Activated CD8-positive, alpha-beta memory T cell treated with anti-CD3 and anti-CD28 coated beads for 48 hours (primary cell): ENCODE measurements around the gene FOXC2.

Source experiments
- DNase-seq, 3 experiments: peaks; one replicate each; pipeline ENCODE4 v3.0.0-alpha.2; 2020; ENCODE audit warnings: low read depth in 2 of 3, low spot score in 2 of 3

FOXC2 gene

DNA sequence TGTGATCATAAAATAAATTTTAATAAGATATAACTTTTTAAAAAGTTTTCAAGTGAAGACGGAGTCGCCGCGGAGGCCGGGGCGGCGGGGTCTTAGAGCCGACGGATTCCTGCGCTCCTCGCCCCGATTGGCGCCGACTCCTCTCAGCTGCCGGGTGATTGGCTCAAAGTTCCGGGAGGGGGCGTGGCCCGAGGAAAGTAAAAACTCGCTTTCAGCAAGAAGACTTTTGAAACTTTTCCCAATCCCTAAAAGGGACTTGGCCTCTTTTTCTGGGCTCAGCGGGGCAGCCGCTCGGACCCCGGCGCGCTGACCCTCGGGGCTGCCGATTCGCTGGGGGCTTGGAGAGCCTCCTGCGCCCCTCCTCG, at the start of gene FOXC2:
Gene FOXC2, plus strand, starts transcription at position 229 of the 365 bp plus-strand sequence. CDS start 507 bp downstream, outside the sequence.
- DNase-seq, result peak in 1 of 3 experiments; percentile 28

DNA sequence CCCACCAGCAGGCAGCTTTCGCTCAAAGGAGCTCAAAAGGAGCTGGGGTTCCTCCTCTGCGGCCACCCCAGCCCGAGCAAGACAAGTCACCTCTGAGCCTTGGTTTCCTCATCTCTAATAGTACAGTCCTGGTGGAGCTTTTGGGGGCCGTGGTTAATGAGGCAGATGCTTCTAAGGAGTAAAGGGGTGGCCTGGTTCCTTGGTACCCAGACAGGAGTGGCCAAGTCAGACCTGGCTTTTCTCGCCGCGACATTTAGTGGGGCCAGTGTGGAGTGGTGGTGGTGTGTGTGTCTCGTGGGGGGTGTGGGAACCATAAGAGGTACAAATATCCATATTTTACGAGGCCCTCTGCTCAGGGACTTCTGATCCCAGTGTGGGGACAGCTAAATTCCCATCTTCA, 49.6 kb upstream of the FOXC2 start:
- DNase-seq, result no peak

DNA sequence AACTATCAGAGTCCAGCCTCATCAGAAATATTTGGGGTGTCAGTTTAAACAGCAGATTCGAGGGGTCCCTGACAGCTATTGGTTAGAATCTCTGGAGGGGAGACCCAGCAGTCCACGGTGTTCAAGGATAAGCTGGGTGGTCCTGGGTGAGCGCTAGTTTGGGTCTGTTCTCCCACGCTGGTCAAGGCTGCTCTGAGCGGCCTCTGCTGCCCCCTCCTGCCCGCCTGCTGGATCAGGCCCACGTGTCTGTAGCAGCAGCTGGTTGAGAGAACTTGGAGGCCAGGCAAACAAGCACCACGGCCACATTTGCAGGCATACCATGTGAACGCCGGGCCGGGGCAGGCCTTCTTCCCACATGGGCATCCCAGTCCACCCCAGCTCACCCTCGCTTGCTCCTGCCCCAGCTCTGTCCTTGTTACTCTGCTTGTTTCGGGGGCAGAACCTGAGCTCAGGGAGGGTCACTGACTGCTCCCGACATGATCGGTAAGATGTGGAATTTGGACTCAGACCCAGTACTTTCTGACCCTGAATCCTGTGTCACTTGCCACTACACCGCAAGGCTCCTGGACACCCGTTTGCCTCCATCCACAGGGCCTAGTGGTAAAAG, 48.9 kb upstream of the FOXC2 start:
- no peak for DNase-seq

DNA sequence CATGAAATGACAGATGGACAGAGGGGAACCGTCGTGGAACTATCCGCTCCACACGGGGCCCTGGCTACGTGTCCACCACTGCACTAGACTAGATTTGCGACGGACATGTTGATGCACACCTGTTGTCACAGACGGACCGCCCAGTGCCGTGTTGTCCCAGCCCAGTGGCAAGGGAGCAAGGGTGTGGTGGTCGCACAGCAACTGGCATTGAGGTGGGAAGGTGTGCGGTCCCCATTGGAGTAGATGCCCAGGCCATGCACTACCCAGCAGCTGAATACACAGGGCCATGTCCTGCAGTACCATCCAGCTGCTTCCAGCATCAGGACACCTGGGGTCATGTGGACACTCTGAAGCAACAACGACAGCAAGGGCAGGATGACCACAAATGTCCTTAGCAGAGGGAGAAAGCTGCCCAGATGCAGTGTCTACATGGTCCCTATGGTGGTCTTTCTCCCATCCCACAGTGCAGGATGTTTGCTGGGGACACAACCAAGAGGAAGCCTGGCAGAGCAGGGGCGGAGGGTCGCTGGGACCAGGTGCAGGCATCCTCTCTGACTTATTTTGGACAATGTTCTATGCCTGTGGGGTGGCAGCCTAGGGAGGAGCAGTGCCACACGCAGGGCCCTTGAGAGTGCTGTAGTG, 47.5 kb upstream of the FOXC2 start:
- DNase-seq, result no peak

DNA sequence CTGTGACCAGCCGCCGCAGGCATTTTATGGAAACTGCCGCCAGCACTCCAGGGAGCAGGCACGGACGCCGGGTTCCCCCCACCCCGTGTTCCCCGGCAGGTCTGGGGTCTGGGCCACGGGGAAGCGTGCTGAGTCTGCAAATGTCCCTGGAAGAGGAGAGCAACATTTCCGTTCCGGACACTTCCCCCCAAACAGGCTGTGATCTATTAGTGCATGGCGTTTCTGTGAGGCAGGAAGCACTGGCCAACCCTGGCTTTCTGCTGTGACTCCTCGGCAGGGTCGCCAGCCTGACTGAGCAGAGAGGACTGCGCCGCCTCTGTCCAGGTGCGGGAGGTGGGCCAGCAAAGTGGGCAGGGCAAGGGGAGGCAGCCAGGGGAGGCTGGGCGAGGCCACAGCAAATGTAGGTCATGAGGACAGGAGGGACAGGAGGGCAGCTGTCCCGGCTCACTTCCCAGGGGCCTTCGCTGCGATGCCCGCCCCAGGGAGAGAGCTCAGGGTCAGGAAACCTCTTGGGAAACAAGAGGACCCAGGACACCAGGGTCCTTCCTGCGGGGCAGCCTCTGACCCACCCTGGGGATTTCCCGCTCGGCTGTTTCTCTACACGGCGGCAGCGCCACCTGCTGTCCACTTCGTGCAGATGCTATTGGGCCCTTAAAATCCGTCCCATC, 46.8 kb upstream of the FOXC2 start:
- peak in 1 of 3 experiments; percentile 35 for DNase-seq

DNA sequence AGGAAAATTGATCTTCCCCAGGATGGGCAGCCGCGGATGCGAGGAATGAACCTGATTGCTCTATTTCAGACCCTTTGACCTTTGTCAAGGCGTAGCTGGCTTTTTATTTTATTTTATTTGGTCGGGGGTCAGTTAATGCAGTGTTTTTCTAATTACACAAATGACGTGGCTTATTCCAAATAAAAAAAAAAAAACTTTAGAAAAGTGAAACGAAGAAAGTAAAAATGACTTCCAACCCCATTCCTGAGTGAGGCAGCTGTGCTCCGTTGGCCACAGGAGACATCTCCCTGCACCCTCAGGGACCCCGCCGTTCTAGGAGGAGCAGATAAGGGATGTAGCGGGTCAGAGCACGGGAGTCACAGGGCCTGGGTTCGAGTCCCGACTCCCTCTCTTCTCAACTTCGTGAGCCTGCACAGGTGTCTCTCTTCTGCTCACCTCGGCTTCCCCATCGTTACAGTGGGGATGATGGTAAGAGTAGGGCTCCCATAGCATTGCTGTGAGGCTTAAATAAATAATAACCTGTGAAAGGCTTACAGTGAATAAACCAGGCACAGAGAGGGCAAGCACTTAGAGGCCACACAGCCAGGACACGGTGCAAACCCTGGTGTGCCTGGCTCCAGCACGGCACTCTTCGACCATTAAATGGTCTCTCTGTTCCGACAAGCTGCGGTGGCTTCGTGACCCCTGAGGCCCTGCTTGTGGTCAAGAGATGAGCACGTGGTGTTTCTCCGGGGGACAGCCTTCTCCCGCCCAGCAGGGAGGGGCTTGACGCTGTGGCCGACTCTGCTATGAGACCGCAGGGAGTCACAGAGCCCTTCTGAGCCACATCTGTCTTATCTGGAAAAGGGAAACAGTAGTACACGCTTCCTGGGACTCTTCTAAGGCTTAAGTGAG, 46.1 kb upstream of the FOXC2 start:
- no peak for DNase-seq

DNA sequence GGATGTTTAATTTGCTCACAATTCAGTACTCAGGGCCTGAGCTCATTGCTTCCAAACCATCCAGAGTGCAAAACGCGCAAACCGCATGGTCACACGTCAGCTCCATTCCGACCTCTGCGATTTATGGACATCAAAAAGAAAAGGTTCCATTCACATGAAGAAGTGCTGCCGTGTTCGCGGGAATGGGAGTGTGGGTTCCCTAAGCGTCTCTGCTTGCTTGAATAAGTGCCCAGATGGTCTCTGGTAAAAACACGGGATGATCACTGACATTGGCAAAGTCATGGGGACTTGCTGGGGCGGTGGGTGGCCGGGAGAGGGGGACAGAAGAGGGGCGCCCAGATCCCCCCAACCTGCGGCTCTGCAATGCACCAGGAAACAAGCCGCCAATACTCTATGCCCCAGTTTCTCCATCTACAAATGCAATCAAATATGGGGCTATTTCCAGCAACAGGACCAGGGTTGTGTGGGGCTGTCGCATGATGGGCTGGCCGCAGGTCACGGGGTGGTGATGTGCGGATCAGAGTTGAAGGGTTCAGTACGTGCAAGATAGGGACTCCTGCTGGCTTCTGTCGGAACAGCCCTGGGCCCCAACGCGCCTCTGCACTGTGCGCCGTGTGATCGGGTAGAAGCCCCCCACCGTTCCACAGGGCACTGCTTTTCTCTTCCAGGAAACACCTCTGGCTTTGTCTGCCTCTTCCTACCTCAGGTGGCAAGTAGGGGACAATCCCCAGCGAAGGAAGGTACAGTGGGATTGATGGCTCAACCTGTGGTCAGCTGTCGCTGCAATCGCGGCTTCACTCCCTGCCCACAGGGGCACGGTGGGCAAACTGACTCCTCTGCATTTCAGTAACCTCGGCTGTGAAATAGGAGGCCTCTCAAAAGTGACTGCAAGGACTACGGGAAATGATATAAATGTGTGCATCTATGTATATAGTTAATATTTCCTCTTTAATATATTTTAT, 45.1 kb upstream of the FOXC2 start:
- DNase-seq, result no peak

DNA sequence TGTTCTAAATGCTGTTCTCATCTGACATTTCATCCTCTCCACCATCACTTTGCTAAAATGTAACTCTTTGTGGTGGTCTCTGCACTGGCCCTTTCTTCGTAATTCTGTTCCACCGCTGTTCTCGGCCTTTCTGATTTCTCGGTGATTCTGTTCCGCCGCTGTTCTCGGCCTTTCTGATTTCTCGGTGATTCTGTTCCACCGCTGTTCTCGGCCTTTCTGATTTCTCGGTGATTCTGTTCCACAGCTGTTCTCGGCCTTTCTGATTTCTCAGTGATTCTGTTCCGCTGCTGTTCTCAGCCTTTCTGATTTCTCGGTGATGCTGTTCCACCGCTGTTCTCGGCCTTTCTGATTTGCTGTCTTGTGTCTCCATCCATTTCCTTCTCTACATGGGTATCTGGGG, 44.0 kb upstream of the FOXC2 start:
- no peak for DNase-seq

DNA sequence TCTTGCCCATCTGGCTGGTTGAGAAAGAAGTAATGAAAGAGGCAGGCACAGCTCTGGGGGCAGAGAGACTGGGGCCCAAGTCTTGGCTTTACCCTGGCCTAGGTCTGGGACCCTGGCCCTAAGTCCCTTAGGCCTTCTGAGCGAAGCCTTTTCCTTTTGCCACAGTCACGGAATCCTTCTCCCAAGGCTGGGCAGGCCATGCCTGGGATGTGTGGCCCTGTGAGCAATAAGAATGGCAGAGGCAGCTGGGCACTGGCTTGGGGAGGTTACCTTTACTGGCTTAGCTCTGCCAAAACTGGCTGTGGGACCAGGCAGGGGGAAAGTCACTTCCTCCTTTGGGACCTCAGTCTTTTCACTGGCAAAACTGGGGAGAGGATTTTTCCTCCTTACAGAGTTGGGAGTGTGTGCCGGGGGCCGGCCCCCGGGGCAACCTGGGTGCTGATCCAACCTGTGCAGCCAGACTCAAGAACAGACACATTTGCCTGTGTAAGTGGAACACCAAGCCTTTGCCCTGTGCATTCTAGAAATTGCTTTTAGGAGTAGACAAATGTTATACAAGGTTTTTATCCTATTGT, 43.4 kb upstream of the FOXC2 start:
- no peak for DNase-seq

DNA sequence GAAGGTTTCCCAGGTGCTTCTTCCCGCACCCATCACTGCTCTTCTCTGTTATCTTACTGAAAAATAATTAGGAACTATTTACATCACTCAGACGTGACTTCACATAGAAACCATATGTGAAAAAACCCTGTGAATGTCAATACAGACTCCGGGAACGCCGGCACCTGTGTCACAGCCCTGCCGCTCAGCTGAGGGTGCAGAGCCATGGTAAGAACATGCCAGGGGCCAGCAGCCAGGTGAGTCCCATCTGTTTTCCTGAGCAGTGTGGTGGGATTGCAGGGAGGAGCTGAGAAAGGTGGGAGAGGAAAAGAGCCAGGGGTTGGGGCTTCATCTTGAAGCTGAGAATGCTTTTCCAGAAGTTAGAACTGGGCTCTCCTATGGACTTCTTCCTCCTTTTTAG, 42.6 kb upstream of the FOXC2 start:
- DNase-seq, result no peak

DNA sequence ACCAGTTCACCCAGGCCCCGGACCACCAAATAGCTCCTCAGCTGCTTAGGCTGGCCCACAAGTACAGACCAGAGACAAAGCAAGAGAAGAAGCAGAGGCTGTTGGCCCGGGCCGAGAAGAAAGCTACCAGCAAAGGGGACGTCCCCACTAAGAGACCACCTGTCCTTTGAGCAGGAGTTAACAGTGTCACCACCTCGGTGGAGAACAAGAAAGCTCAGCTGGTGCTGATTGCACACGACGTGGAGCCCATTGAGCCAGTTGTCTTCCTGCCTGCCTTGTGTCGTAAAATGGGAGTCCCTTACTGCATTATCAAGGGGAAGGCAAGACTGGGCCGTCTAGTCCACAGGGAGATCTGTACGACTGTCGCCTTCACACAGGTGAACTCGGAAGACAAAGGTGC, 40.9 kb upstream of the FOXC2 start:
- no peak for DNase-seq

DNA sequence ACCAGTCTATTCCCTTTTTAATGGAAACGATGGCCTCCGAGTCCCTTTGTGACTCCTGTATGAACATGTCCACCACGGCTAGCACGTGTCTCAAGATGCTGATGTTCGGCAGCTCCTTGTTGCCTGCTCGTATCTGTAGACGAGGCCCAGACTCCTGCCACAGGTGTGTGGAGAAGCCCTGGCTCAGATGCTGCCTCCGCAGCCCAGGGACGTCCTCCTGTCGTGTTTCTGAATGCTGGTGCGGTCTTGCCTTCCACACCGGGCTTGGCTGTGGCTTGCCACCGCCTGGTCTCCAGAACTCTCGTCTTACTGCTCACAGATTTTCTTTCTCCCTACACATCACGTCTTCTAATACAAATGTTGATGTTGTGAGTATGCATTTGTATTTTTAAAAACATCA, 39.3 kb upstream of the FOXC2 start:
- DNase-seq, result no peak

DNA sequence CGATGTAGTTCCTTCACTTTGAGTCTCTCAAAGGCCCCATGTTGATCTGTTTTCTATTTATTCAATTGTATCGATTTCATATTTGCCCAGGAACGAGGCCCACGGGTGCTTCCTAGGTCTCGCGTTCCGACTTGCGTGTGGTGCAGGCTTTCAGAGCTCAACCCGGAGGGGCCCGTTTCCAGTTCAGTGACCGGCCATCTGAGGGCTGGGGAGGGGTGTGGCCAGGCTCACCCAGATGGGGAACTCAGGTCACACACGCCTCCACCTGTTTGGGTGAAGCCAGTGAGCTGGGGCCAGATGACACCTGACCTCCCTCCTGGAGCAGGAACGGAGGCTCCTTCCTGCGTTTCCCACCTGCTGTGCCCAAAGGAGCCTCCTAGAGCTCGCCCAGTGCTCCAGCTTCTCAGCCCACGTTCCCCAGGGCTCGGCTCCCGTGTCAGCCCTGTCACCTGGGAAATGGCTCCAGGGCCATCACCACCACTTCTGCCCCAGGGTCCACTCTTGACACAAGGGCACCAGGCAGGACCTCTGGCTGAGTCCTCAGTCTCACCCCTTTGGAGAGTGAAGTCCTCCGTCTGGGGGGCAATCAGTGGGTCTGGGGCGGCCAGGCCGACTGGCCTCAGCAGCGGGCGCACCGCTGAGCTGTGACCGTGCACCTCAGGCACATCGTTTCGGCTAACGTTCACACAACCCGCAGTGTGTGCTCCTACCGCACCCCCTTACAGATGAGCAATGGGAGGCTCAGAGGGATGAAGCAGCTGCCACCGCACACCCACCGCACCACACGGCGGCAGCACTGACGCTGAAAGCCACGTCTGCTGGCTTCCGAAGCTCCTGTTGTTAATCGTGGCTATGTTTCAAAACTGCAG, 38.3 kb upstream of the FOXC2 start:
- no peak for DNase-seq

DNA sequence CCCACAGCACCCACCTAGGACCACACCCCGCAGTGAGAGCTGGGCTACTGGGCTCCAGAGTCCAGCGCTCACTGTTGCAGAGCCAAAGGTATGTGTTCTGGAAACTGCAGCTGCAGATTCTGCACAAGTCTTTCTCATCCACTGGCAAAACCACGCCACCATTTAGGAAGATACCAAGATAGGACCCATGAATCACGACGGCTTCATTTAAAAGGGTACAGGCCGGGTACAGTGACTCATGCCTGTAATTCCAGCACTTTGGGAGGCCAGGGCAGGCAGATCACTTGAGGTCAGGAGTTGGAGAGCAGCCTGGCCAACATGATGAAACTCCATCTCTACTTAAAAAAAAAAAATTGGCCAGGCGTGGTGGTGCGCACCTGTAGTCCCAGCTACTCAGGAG, 37.5 kb upstream of the FOXC2 start:
- no peak for DNase-seq

DNA sequence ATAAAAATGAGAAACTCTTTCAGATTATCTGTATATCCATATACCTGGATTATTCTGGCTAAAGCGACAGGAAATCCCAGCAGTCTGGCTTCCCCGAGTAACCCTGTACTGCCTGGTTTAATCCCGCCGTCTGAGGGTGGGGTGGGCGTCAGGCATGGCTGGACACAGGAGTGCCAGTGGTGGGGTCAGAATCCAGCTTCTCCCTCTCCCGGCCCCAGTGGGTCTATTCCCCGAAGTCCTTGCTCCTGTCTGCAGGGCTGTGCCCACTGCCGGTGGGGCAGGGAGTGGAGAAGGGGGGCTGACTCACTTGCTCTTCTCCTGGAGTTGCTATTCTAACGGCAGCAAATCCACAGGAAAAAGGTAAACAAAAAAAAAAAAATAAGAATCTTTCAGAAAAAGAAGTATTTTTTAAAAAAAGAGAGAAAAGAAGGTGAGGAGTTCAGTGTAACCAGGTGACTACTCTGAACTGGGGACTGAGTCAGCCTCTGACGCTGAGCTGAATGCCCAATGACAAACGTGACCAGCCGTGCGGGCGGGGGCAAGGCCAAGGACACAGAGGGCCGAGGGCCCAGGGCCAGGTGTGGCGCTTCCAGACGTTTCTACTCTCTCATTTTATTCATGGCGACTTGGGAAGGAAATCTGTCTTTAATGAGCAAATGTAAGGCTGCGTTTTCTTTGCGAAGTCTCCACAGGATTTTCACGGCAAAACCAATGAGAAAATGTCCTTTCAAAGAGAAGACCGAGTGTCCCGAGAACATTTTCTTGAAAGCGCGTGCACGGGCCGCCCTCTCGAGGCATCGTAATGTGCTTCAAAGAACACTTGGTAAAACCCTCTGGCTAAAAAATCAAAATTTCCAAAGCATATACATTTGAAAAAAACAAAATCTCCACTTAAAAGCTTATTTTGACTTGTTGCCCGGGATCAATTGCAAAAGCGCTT, 36.1 kb upstream of the FOXC2 start:
- DNase-seq, result no peak

DNA sequence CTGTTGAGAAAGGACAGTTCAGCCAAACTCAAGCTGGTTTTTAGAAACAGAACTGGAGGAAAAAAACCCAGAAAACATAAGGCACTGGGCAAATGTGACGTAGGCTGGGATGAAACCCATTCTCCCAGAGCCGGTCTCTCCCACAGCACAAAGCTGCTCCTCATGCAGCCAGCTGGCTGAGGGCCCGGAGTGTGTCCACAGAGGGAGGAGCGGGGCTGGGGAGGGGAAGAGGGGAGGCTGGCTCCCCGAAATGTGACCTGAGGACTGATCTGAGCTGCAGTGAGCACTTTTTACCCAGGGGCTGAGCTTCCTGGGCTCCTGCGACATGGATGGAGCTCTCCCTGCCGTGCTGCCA, 35.5 kb upstream of the FOXC2 start:
- DNase-seq, result no peak

DNA sequence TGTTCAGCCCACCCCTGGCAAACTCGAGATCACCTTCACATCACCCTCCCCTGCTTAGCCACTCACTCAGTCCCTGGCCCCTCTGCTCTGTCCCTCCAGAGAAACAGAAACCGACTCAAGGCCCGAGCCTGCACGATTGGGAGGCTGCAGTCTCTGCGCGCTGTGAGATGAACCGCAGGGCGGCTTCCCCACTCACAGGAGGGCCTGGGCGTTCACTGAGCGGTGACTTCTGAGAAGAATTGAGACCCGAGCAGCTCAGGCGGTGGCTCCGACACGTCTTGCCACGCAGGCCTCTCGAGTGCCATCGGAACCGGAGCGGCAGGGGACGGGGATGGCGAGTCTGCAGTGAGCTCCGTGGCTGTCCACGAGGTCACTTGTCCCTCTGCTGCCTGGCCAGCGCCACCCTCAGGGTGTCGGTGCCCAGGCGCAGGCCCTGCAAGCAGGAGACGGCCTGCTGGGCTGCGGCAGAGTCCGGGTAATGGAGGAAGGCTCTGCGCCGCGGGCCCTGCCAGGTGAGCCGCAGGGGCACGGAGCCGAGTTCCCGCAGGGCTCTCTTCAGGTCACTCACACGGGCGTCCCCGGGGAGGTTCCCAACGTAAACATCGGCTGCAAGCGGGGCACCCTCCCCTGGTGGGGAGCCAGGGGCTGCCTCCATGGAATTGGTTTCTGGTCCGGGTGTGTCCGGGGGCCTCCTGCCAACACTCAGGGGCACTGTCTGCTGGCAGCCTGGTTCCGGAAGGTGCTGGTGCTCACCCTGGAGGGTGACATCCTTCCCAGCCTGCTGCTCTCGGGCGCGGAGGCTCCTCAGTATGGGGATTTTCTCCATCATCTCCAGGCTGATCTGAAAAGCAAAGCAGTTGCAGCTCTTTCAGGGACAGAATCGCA, 34.7 kb upstream of the FOXC2 start:
- DNase-seq, result no peak

DNA sequence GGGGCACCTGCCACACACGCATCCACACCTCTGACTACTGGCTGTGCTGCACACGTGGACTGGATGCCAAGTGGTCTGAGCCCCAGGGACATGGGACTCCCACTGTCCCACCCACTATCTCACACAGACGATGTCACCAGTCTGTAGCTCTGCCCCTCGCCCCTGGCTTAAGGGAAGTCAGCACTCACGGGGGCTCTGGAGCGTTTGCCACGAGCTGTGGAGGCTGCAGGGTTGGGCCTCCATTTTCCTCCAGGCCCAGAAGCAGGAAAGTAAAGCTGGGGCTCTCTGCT, 34.2 kb upstream of the FOXC2 start:
- DNase-seq, result no peak
